PC-9 (cell line): Measurements from ENCODE around the gene RAB11FIP4. TPM values are rescaled to one million over a fixed set of nuclear protein-coding genes. Genes with fewer than 3 reads are reported as not detected.

Source experiments
- BruUV-seq: library from RNA; stranded (reverse); fragments of 400-500 nt; replicated peaks from 2 replicates; lab custom pipeline; 2021; lab: Mats Ljungman, UMichigan
- CTCF ChIA-PET: fragments of 300-600 bp; sonication (Branson Sonifier 250); formaldehyde crosslinking; loops from one replicate; lab custom pipeline; 2022; ENCODE audit warnings: antibody characterized with exemption; lab: Charles Lee
- POLR2A ChIA-PET: fragments of 300-600 bp; sonication (Branson Sonifier 250); formaldehyde crosslinking; loops from one replicate; lab custom pipeline; 2022; ENCODE audit warnings: antibody characterized with exemption; ENCODE audit not compliant: unreplicated experiment; lab: Charles Lee
- DNase-seq, 2 experiments: peaks; one replicate each; pipeline versions ENCODE4 v3.0.0 to v3.0.0-alpha.2; 2015 to 2022; ENCODE audit warnings: mixed read lengths in 1 of 2
- H2AFZ ChIP-seq: fragments of 200-600 bp; sonication (generic); 2 replicates; pipeline ENCODE4 v1.8.1; 2017; ENCODE audit warnings: antibody characterized with exemption
- H3F3A ChIP-seq: fragments of 200-600 bp; sonication (generic); 2 replicates; pipeline ENCODE4 v1.8.1; 2017; ENCODE audit warnings: antibody characterized with exemption, mild to moderate bottlenecking, low read depth; ENCODE audit not compliant: insufficient read depth
- H3K27ac ChIP-seq: fragments of 200-600 bp; sonication (generic); 2 replicates; pipeline ENCODE4 v1.6.1; 2016; ENCODE audit warnings: mixed run types
- H3K27me3 ChIP-seq: fragments of 200-600 bp; sonication (generic); 2 replicates; pipeline ENCODE4 v1.6.1; 2016; ENCODE audit warnings: low read depth, mixed run types; ENCODE audit not compliant: insufficient read depth
- H3K36me3 ChIP-seq: fragments of 200-600 bp; sonication (generic); 2 replicates; pipeline ENCODE4 v1.6.1; 2016; ENCODE audit warnings: low read depth, mixed run types
- H3K4me1 ChIP-seq: fragments of 200-600 bp; sonication (generic); replicated peaks from 2 replicates; pipeline ENCODE4 v1.6.1; 2016; ENCODE audit warnings: mixed run types; ENCODE audit not compliant: insufficient read depth
- H3K4me2 ChIP-seq: fragments of 200-600 bp; sonication (generic); 2 replicates; pipeline ENCODE4 v1.6.1; 2017; ENCODE audit warnings: mixed run types
- H3K4me3 ChIP-seq: fragments of 200-600 bp; sonication (generic); 2 replicates; pipeline ENCODE4 v1.6.1; 2016; ENCODE audit warnings: mixed run types
- H3K79me2 ChIP-seq: fragments of 200-600 bp; sonication (generic); 2 replicates; pipeline ENCODE4 v1.6.1; 2017; ENCODE audit warnings: low read depth, mixed run types
- H3K9me2 ChIP-seq: fragments of 200-600 bp; sonication (generic); 2 replicates; pipeline ENCODE4 v1.8.1; 2017; ENCODE audit warnings: mild to moderate bottlenecking; ENCODE audit not compliant: insufficient read depth
- H3K9me3 ChIP-seq: fragments of 200-600 bp; sonication (generic); 2 replicates; pipeline ENCODE4 v1.8.1; 2016; ENCODE audit warnings: low read depth; ENCODE audit not compliant: insufficient read depth
- H4K20me1 ChIP-seq: fragments of 200-600 bp; sonication (generic); 2 replicates; pipeline ENCODE4 v1.8.1; 2017; ENCODE audit not compliant: insufficient read depth
- CTCF ChIP-seq: fragments of 200-600 bp; sonication (generic); conservative IDR thresholded peaks from 2 replicates; pipeline ENCODE4 v1.6.1; 2017; ENCODE audit warnings: mixed run types, antibody characterized with exemption, mild to moderate bottlenecking, moderate library complexity
- EZH2 ChIP-seq: fragments of 200-600 bp; sonication (generic); IDR thresholded peaks from 2 replicates; pipeline ENCODE4 v1.8.0; 2017; ENCODE audit warnings: antibody characterized with exemption, low read depth
- intact Hi-C: fragments of 100-400 bp; cut with micrococcal nuclease; formaldehyde crosslinking; loops from one replicate; pipeline ENCODE4 v1.10.0; 2022; ENCODE audit not compliant: unreplicated experiment
- total RNA-seq: library from RNA; stranded (reverse); gene quantifications from 2 replicates; pipeline ENCODE4 v1.2.3, GENCODE V29; 2021

RAB11FIP4 gene
- total RNA-seq, 1 experiment from 2014 or later = 22.9 TPM

DNA sequence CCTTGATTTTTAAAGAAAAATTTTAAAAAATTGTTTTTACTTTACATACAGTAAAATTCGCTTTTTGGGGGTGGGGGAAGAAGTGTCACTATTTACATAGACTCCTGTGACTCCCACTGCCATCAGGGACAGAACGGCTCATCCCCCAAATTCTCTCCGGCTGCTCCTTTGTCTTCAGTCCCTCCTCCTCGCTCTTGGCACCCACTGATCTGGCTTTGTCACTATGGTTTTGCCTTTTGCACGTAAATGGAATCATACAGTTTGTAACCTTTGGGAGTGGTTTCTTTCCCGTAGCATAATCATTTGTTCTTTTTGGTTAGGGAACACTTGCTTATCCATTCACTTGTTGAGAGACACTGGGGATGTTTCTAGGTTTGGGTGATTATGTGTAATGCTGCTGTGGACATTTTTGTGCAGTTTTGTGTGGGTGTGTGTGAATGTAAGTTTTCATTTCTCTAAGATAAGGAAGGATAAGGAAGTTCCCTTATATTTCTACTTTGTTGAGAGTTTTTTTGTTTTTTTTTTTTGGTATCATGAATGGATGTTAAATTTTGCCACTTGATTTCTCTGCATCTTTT lies 27.4 kb downstream of the RAB11FIP4 start:
- no peaks in the 10 kb centered on the region for H3K36me3 ChIP-seq
- no peaks in the 10 kb centered on the region for H3K9me3 ChIP-seq
- H4K20me1 ChIP-seq = no peaks in the 10 kb centered on the region
- no TSS peak for BruUV-seq
- H3K27ac ChIP-seq = no peak overlapping the region
- H3K9me2 ChIP-seq = no peaks in the 10 kb centered on the region
- no peaks in the 10 kb centered on the region for H3K79me2 ChIP-seq
- CTCF ChIA-PET = no interaction called here
- no peak overlapping the region for H3K4me3 ChIP-seq
- DNase-seq = no peak
- intact Hi-C loops = no loop called here
- H3F3A ChIP-seq = no peaks in the 10 kb centered on the region
- H3K4me2 ChIP-seq = no peak overlapping the region
- peaks cover 14% of the 10 kb centered on the region for H3K27me3 ChIP-seq
- no peaks in the 10 kb centered on the region for H3K4me1 ChIP-seq
- TF ChIP-seq CTCF (no peak), EZH2 (no peak)
- POLR2A ChIA-PET = interaction anchor here (0.7 kb wide), 1 partner anchor 588 kb away, joined by 4 read pairs; no protein-coding TSS in a partner anchor
- no peak overlapping the region for H2AFZ ChIP-seq

- CTCF ChIA-PET = no interaction called here
- H3K79me2 ChIP-seq = no peaks in the 10 kb centered on the region
- no TSS peak for BruUV-seq
- no peaks in the 10 kb centered on the region for H4K20me1 ChIP-seq
- peaks cover 9% of the 10 kb centered on the region; the same call in 1 of the 2 replicates for H3K27me3 ChIP-seq
- no peaks in the 10 kb centered on the region for H3F3A ChIP-seq
- no peaks in the 10 kb centered on the region for H3K4me1 ChIP-seq
- intact Hi-C loops = no loop called here
- H2AFZ ChIP-seq = no peak overlapping the region
- TF ChIP-seq EZH2 (no peak), CTCF (no peak)
- H3K27ac ChIP-seq = no peak overlapping the region
- no peaks in the 10 kb centered on the region for H3K9me2 ChIP-seq
- H3K9me3 ChIP-seq = no peaks in the 10 kb centered on the region
- no peak overlapping the region for H3K4me2 ChIP-seq
- H3K4me3 ChIP-seq = no peak overlapping the region
- no peak for DNase-seq
- no peaks in the 10 kb centered on the region for H3K36me3 ChIP-seq
- POLR2A ChIA-PET = no interaction called here
These were observed 31.0 kb downstream of the RAB11FIP4 start for GRCh38 chr17:31422443-31422842.

DNA sequence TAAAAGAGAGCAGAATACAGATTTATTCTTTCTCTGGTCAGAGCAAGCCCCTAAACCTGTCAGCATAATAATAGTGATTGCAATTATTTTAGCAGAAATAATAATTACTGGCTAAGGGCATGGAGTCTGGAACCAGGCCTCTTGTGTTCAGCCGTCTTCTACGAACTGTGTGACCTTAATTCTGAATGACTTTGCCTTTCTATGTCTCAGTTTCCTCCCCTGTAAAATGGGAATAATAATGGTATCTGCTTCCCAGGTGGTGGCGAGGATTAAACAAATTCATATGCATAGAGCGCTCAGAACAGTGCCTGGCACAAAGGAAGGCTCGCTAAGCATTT lies 33.4 kb downstream of the RAB11FIP4 start:
- no peaks in the 10 kb centered on the region for H3K36me3 ChIP-seq
- ChIA-PET POLR2A (no interaction called here), CTCF (interaction anchor here (0.9 kb wide), 1 partner anchor 32 kb away, joined by 3 read pairs; no protein-coding TSS in a partner anchor)
- H3K27ac ChIP-seq = no peak overlapping the region
- DNase-seq = no peak
- intact Hi-C loops = no loop called here
- no peak overlapping the region for H3K4me2 ChIP-seq
- no peaks in the 10 kb centered on the region for H3K9me2 ChIP-seq
- no peaks in the 10 kb centered on the region for H3K4me1 ChIP-seq
- no peaks in the 10 kb centered on the region for H3K9me3 ChIP-seq
- no peak overlapping the region for H2AFZ ChIP-seq
- H3K79me2 ChIP-seq = no peaks in the 10 kb centered on the region
- peaks cover 9% of the 10 kb centered on the region; the same call in 1 of the 2 replicates for H3K27me3 ChIP-seq
- H3F3A ChIP-seq = no peaks in the 10 kb centered on the region
- no peak overlapping the region for H3K4me3 ChIP-seq
- H4K20me1 ChIP-seq = no peaks in the 10 kb centered on the region
- no TSS peak for BruUV-seq
- TF ChIP-seq EZH2 (no peak), CTCF (no peak)
